OCI-LY3 (cell line): ENCODE data around the gene NUP35.

ENCODE experiments used
- H2AFZ ChIP-seq: fragments of 200-600, 300-600 bp; shearing (Covaris generic); 2 replicates; pipeline ENCODE4 v1.6.0; 2014; ENCODE audit warnings: antibody characterized with exemption, low read depth, low read length
- H3K27ac ChIP-seq: fragments of 200-600, 300-600 bp; sonication (generic); 2 replicates; pipeline ENCODE4 v1.5.1; 2014; ENCODE audit warnings: mild to moderate bottlenecking, low read length, moderate library complexity, mixed read lengths
- H3K27me3 ChIP-seq: fragments of 200-600, 300-600 bp; sonication (generic); 2 replicates; pipeline ENCODE4 v1.6.1; 2014; ENCODE audit warnings: low read depth, low read length, mixed read lengths
- H3K36me3 ChIP-seq: fragments of 200-600, 300-600 bp; sonication (generic); replicated peaks from 2 replicates; pipeline ENCODE3; 2014; ENCODE audit warnings: low read depth, low read length, mixed read lengths
- H3K4me1 ChIP-seq: fragments of 300-600, 200-600 bp; sonication (generic); 2 replicates; pipeline ENCODE4 v1.6.1; 2014; ENCODE audit warnings: low read length, mixed read lengths
- H3K4me2 ChIP-seq: fragments of 200-600, 300-600 bp; sonication (generic); 2 replicates; pipeline ENCODE4 v1.6.1; 2014; ENCODE audit warnings: low read length, mixed read lengths
- H3K4me3 ChIP-seq: fragments of 300-600, 200-600 bp; sonication (generic); 2 replicates; pipeline ENCODE4 v1.5.1; 2014; ENCODE audit warnings: antibody characterized with exemption, mild to moderate bottlenecking, low read length, moderate library complexity
- H3K79me2 ChIP-seq: fragments of 300-600, 200-600 bp; shearing (Covaris generic); 2 replicates; pipeline ENCODE4 v1.6.1; 2014; ENCODE audit warnings: mild to moderate bottlenecking, low read length, mixed read lengths
- H3K9ac ChIP-seq: fragments of 300-600, 200-600 bp; shearing (Covaris generic); 2 replicates; pipeline ENCODE4 v1.6.0; 2014; ENCODE audit warnings: mild to moderate bottlenecking, low read length, moderate library complexity
- H3K9me3 ChIP-seq: fragments of 200-600, 300-600 bp; shearing (Covaris generic); 2 replicates; pipeline ENCODE4 v1.6.1; 2014; ENCODE audit warnings: low read length, mixed read lengths; ENCODE audit not compliant: insufficient read depth
- H4K20me1 ChIP-seq: fragments of 200-600, 300-600 bp; sonication (generic); 2 replicates; pipeline ENCODE4 v1.6.1; 2016; ENCODE audit warnings: low read length, mixed read lengths; ENCODE audit not compliant: insufficient read depth
- EZH2phosphoT487 ChIP-seq: fragments of 200-600 bp; shearing (Covaris generic); IDR thresholded peaks from 2 replicates; pipeline ENCODE4 v1.6.1; 2018; ENCODE audit warnings: antibody characterized with exemption, mixed run types, low read depth
- TF ChIP-seq, protein P1 (sequence below): fragments of 200-600, 300-600 bp; sonication (generic); IDR thresholded peaks from 2 replicates; pipeline ENCODE4 v1.5.1; 2014; ENCODE audit warnings: antibody characterized with exemption, low read length, low read depth

NUP35 gene

GRCh38 chr2:183193904-183194303, 69.7 kb downstream of the NUP35 start:
- H3K9me3 ChIP-seq = no peaks in the 10 kb centered on the region
- H3K27me3 ChIP-seq = no peaks in the 10 kb centered on the region
- H4K20me1 ChIP-seq = no peaks in the 10 kb centered on the region
- H3K4me1 ChIP-seq = peaks cover 26% of the 10 kb centered on the region
- no peak overlapping the region for H3K27ac ChIP-seq
- H3K79me2 ChIP-seq = no peaks in the 10 kb centered on the region
- no peak overlapping the region for H3K4me3 ChIP-seq
- H3K4me2 ChIP-seq = no peak overlapping the region; the same call in 1 of the 2 replicates
- H2AFZ ChIP-seq = no peak overlapping the region
- TF ChIP-seq EZH2phosphoT487 = no peak
- TF ChIP-seq, protein P1, sequence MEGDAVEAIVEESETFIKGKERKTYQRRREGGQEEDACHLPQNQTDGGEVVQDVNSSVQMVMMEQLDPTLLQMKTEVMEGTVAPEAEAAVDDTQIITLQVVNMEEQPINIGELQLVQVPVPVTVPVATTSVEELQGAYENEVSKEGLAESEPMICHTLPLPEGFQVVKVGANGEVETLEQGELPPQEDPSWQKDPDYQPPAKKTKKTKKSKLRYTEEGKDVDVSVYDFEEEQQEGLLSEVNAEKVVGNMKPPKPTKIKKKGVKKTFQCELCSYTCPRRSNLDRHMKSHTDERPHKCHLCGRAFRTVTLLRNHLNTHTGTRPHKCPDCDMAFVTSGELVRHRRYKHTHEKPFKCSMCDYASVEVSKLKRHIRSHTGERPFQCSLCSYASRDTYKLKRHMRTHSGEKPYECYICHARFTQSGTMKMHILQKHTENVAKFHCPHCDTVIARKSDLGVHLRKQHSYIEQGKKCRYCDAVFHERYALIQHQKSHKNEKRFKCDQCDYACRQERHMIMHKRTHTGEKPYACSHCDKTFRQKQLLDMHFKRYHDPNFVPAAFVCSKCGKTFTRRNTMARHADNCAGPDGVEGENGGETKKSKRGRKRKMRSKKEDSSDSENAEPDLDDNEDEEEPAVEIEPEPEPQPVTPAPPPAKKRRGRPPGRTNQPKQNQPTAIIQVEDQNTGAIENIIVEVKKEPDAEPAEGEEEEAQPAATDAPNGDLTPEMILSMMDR = peak; percentile 37
- H3K36me3 ChIP-seq = peaks cover 48% of the 10 kb centered on the region
- no peak overlapping the region for H3K9ac ChIP-seq

DNA sequence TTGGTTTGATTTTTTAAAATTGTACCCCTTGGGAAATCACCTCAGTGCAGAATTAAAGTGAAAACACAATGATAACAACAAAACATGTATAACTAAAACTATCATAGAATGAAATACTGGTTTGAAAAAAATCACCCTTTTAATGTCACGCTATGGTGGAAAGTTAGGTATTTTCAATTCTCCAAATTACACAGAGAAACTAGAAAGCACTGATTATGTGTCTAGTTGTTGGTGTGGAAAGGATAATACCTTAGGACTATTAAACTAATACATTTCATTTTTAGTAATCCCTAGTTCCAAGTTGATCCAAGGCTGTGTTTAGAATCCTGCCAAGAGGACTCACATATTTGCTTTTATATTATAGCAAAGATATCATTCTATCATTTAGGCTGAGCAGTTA, 71.2 kb downstream of the NUP35 start:
- H3K36me3 ChIP-seq = peaks cover 53% of the 10 kb centered on the region
- H3K9me3 ChIP-seq = no peaks in the 10 kb centered on the region
- no peak overlapping the region for H3K4me3 ChIP-seq
- no peak overlapping the region for H2AFZ ChIP-seq
- no peak overlapping the region for H3K9ac ChIP-seq
- no peaks in the 10 kb centered on the region for H3K27me3 ChIP-seq
- H3K27ac ChIP-seq = no peak overlapping the region
- peaks cover 26% of the 10 kb centered on the region for H3K4me1 ChIP-seq
- H3K79me2 ChIP-seq = no peaks in the 10 kb centered on the region
- TF ChIP-seq, protein P1 = no peak
- no peaks in the 10 kb centered on the region for H4K20me1 ChIP-seq
- no peak overlapping the region for H3K4me2 ChIP-seq

DNA sequence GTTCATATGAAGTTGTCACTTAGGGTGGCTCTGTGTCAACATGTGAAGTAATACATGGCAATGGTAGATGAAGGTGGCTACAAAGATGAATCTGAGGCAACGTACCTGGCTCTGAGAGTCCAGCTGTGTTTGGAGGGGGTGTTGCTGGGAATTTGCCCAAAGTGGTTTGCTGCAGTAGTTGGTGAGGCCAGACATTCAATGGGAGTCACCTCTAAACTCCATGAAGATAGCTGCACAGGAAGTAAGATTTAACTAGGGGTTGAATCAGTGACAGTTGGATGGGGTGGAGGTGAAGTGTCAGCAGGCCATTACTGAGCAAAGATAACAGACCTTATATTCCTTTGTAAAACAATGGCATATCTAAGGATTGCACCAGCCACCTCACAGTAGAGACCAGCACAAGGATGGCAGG, 71.8 kb downstream of the NUP35 start:
- Histone ChIP-seq H4K20me1 (no peaks in the 10 kb centered on the region), H3K4me2 (no peak overlapping the region), H2AFZ (no peak overlapping the region), H3K27me3 (no peaks in the 10 kb centered on the region), H3K4me1 (peaks cover 26% of the 10 kb centered on the region), H3K9ac (no peak overlapping the region), H3K79me2 (no peaks in the 10 kb centered on the region), H3K9me3 (no peaks in the 10 kb centered on the region), H3K4me3 (no peak overlapping the region), H3K36me3 (peaks cover 52% of the 10 kb centered on the region), H3K27ac (no peak overlapping the region)
- TF ChIP-seq EZH2phosphoT487 = no peak
- TF ChIP-seq, protein P1 = no peak

DNA sequence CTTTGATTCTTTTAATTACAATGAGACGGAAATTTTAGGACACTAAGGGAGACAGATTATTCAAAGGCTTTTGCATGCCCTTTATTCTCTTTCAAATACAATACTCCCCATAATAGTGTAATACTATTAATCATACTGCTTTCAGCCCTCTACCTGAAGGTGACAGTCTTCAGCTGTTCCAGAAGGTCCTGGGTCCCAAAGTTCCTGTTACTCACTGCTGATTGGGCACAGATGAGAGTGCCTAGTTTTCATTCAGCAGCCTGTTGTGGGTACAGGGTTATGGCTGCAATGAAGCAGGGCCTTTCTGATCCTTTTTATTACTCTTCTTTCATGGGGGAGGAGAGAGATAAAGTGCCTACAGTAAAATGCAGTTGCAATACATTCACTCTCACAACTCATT, 80.2 kb downstream of the NUP35 start:
- Histone ChIP-seq H3K4me2 (no peak overlapping the region), H3K27me3 (no peaks in the 10 kb centered on the region), H2AFZ (no peak overlapping the region), H4K20me1 (no peaks in the 10 kb centered on the region), H3K4me1 (no peaks in the 10 kb centered on the region), H3K27ac (no peak overlapping the region), H3K4me3 (no peak overlapping the region), H3K9ac (no peak overlapping the region), H3K79me2 (no peaks in the 10 kb centered on the region), H3K36me3 (peaks cover 8% of the 10 kb centered on the region), H3K9me3 (peaks cover 2% of the 10 kb centered on the region; the same call in 1 of the 2 replicates)
- no peak for TF ChIP-seq EZH2phosphoT487
- TF ChIP-seq, protein P1 = no peak
